ENCODE data around the gene PDE1C. TPM values are rescaled to one million over a fixed set of nuclear protein-coding genes. Genes with fewer than 3 reads are reported as not detected.
"Not testable (repeated sequence)": the region's sequence is repeated elsewhere in the genome, so short reads cannot be mapped to it uniquely, and the experiment has no call there.

PDE1C gene
- total RNA-seq, 3 donors from 2014 or later = not detected

GRCh38 chr7:32089678-32090077 lies 19.5 kb upstream of the PDE1C start:
- no peaks in the 10 kb centered on the region for H3K36me3 Mint-ChIP-seq (ENCODE audit: insufficient read depth)
- DNase-seq = no peak
- no peaks in the 10 kb centered on the region for H3K9me3 Mint-ChIP-seq
- H3K27me3 Mint-ChIP-seq (ENCODE audit: low read depth) = no peaks in the 10 kb centered on the region
- no peak overlapping the region for H3K4me3 Mint-ChIP-seq
- no peaks in the 10 kb centered on the region for H3K4me1 Mint-ChIP-seq (ENCODE audit: low read depth)
- ATAC-seq = no peak

- Mint-ChIP-seq H3K27me3 (ENCODE audit: low read depth) (no peaks in the 10 kb centered on the region), H3K4me3 (no peak overlapping the region), H3K4me1 (ENCODE audit: low read depth) (no peaks in the 10 kb centered on the region), H3K36me3 (ENCODE audit: insufficient read depth) (no peaks in the 10 kb centered on the region), H3K9me3 (no peaks in the 10 kb centered on the region)
- no peak for DNase-seq
- ATAC-seq = no peak
Observed at GRCh38 chr7:32089256-32089655, 19.0 kb upstream of the PDE1C start.

GRCh38 chr7:32088451-32088881 lies 18.3 kb upstream of the PDE1C start:
- H3K4me3 Mint-ChIP-seq = no peak overlapping the region
- no peaks in the 10 kb centered on the region for H3K36me3 Mint-ChIP-seq (ENCODE audit: insufficient read depth)
- H3K4me1 Mint-ChIP-seq (ENCODE audit: low read depth) = no peaks in the 10 kb centered on the region
- DNase-seq (no peak), ATAC-seq (no peak)
- no peaks in the 10 kb centered on the region for H3K27me3 Mint-ChIP-seq (ENCODE audit: low read depth)
- no peaks in the 10 kb centered on the region for H3K9me3 Mint-ChIP-seq

GRCh38 chr7:32079510-32079909 lies 9.3 kb upstream of the PDE1C start:
- Mint-ChIP-seq H3K36me3 (ENCODE audit: insufficient read depth) (no peaks in the 10 kb centered on the region), H3K27me3 (ENCODE audit: low read depth) (no peaks in the 10 kb centered on the region), H3K9me3 (no peaks in the 10 kb centered on the region), H3K4me3 (no peak overlapping the region), H3K4me1 (ENCODE audit: low read depth) (no peaks in the 10 kb centered on the region)
- ATAC-seq (no peak), DNase-seq (no peak)

- Mint-ChIP-seq H3K36me3 (ENCODE audit: insufficient read depth) (no peaks in the 10 kb centered on the region), H3K4me3 (no peak overlapping the region), H3K9me3 (no peaks in the 10 kb centered on the region), H3K4me1 (ENCODE audit: low read depth) (no peaks in the 10 kb centered on the region), H3K27me3 (ENCODE audit: low read depth) (no peaks in the 10 kb centered on the region)
- ATAC-seq (no peak), DNase-seq (no peak)
Observed at GRCh38 chr7:32078824-32079223, 8.6 kb upstream of the PDE1C start.

GRCh38 chr7:32077806-32078205 lies 7.6 kb upstream of the PDE1C start:
- Mint-ChIP-seq H3K27me3 (ENCODE audit: low read depth) (no peaks in the 10 kb centered on the region), H3K4me3 (no peak overlapping the region), H3K4me1 (ENCODE audit: low read depth) (no peaks in the 10 kb centered on the region)

GRCh38 chr7:32076802-32077201 lies 6.6 kb upstream of the PDE1C start:
- not testable (repeated sequence) for DNase-seq; H3K27me3 Mint-ChIP-seq (ENCODE audit: low read depth); H3K4me1 Mint-ChIP-seq (ENCODE audit: low read depth); H3K36me3 Mint-ChIP-seq (ENCODE audit: insufficient read depth); H3K4me3 Mint-ChIP-seq; ATAC-seq; H3K9me3 Mint-ChIP-seq

More at GRCh38 chr7:32077806-32078205, 7.6 kb upstream of the PDE1C start:
- no peaks in the 10 kb centered on the region for H3K36me3 Mint-ChIP-seq (ENCODE audit: insufficient read depth)
- DNase-seq = no peak
- no peak for ATAC-seq
- H3K9me3 Mint-ChIP-seq = no peaks in the 10 kb centered on the region

GRCh38 chr7:32075612-32076011 lies 5.4 kb upstream of the PDE1C start:
- Mint-ChIP-seq H3K4me1 (ENCODE audit: low read depth) (no peaks in the 10 kb centered on the region), H3K4me3 (no peak overlapping the region), H3K36me3 (ENCODE audit: insufficient read depth) (no peaks in the 10 kb centered on the region), H3K27me3 (ENCODE audit: low read depth) (peaks cover 11% of the 10 kb centered on the region), H3K9me3 (no peaks in the 10 kb centered on the region)
- no peak for DNase-seq
- ATAC-seq = no peak

- peaks cover 16% of the 10 kb centered on the region for H3K27me3 Mint-ChIP-seq (ENCODE audit: low read depth)
- no peak overlapping the region for H3K4me3 Mint-ChIP-seq
- H3K4me1 Mint-ChIP-seq (ENCODE audit: low read depth) = no peaks in the 10 kb centered on the region
- ATAC-seq (no peak), DNase-seq (no peak)
- no peaks in the 10 kb centered on the region for H3K36me3 Mint-ChIP-seq (ENCODE audit: insufficient read depth)
- H3K9me3 Mint-ChIP-seq = no peaks in the 10 kb centered on the region
Observed at GRCh38 chr7:32074787-32075585, 4.8 kb upstream of the PDE1C start.

GRCh38 chr7:32073533-32073932 lies 3.3 kb upstream of the PDE1C start:
- H3K36me3 Mint-ChIP-seq (ENCODE audit: insufficient read depth) = no peaks in the 10 kb centered on the region
- H3K4me3 Mint-ChIP-seq = no peak overlapping the region
- no peaks in the 10 kb centered on the region for H3K4me1 Mint-ChIP-seq (ENCODE audit: low read depth)
- ATAC-seq (no peak), DNase-seq (no peak)
- H3K27me3 Mint-ChIP-seq (ENCODE audit: low read depth) = peaks cover 22% of the 10 kb centered on the region
- H3K9me3 Mint-ChIP-seq = no peaks in the 10 kb centered on the region

GRCh38 chr7:32072397-32072796 lies 2.2 kb upstream of the PDE1C start:
- H3K4me3 Mint-ChIP-seq = no peak overlapping the region
- no peaks in the 10 kb centered on the region for H3K4me1 Mint-ChIP-seq (ENCODE audit: low read depth)
- no peak for DNase-seq
- H3K27me3 Mint-ChIP-seq (ENCODE audit: low read depth) = peaks cover 22% of the 10 kb centered on the region
- H3K36me3 Mint-ChIP-seq (ENCODE audit: insufficient read depth) = no peaks in the 10 kb centered on the region
- ATAC-seq = no peak
- no peaks in the 10 kb centered on the region for H3K9me3 Mint-ChIP-seq

- no peak overlapping the region for H3K4me3 Mint-ChIP-seq
Observed at GRCh38 chr7:32071466-32072091, 1.4 kb upstream of the PDE1C start.

GRCh38 chr7:32070051-32070405 lies 179 bp downstream of the PDE1C start:
- H3K36me3 Mint-ChIP-seq (ENCODE audit: insufficient read depth) = no peaks in the 10 kb centered on the region
- ATAC-seq (no peak), DNase-seq (no peak)
- H3K4me3 Mint-ChIP-seq = no peak overlapping the region
- H3K4me1 Mint-ChIP-seq (ENCODE audit: low read depth) = no peaks in the 10 kb centered on the region
- H3K27me3 Mint-ChIP-seq (ENCODE audit: low read depth) = peaks cover 22% of the 10 kb centered on the region
- H3K9me3 Mint-ChIP-seq = no peaks in the 10 kb centered on the region

More at GRCh38 chr7:32071466-32072091, 1.4 kb upstream of the PDE1C start:
- Mint-ChIP-seq H3K36me3 (ENCODE audit: insufficient read depth) (no peaks in the 10 kb centered on the region), H3K4me1 (ENCODE audit: low read depth) (no peaks in the 10 kb centered on the region), H3K9me3 (no peaks in the 10 kb centered on the region), H3K27me3 (ENCODE audit: low read depth) (peaks cover 22% of the 10 kb centered on the region)
- ATAC-seq = no peak
- DNase-seq = no peak

GRCh38 chr7:32069116-32069650 lies 1.0 kb downstream of the PDE1C start:
- peaks cover 22% of the 10 kb centered on the region for H3K27me3 Mint-ChIP-seq (ENCODE audit: low read depth)
- no peaks in the 10 kb centered on the region for H3K9me3 Mint-ChIP-seq
- H3K36me3 Mint-ChIP-seq (ENCODE audit: insufficient read depth) = no peaks in the 10 kb centered on the region
- no peak overlapping the region for H3K4me3 Mint-ChIP-seq
- no peaks in the 10 kb centered on the region for H3K4me1 Mint-ChIP-seq (ENCODE audit: low read depth)
- ATAC-seq (no peak), DNase-seq (no peak)

Data from activated T-cell treated with anti-CD3 and anti-CD28 coated beads, Interleukin-2, amount 50 U/mL, for 4 hours (primary cell).